Measurements from ENCODE around the gene RNF130. TPM values are rescaled to one million over a fixed set of nuclear protein-coding genes. Genes with fewer than 3 reads are reported as not detected.
A peak's percentile ranks its signal among the peaks of the same experiment; 100 is the strongest.

RNF130 gene
- total RNA-seq, 1 donor from 2014 or later: 103 TPM

- TF ChIP-seq POLR2A (IDR thresholded peaks at IDR 0.05): no peak
- no peak for TF ChIP-seq POLR2AphosphoS5 (IDR thresholded peaks at IDR 0.05; ENCODE audit: insufficient read depth in 1 of 2, low read depth in 1 of 2)
- TF ChIP-seq CTCF (IDR thresholded peaks at IDR 0.05): no peak
- Histone ChIP-seq H3K9me3 (no peaks in the 10 kb centered on the region), H3K36me3 (no peaks in the 10 kb centered on the region), H3K4me1 (no peaks in the 10 kb centered on the region), H3K27ac (no peak overlapping the region), H3K27me3 (no peaks in the 10 kb centered on the region), H3K4me3 (no peak overlapping the region)
- DNase-seq (ENCODE audit: extremely low spot score in 2 of 2): no peak
- intact Hi-C loops (cut with DNase I): no loop called here
Measured at GRCh38 chr5:180077594-180078284, 6.2 kb upstream of the RNF130 start.

- no peak overlapping the region for H3K27ac ChIP-seq
- DNase-seq (ENCODE audit: extremely low spot score in 2 of 2): no peak
- H3K36me3 ChIP-seq: no peaks in the 10 kb centered on the region
- H3K27me3 ChIP-seq: no peaks in the 10 kb centered on the region
- TF ChIP-seq POLR2A (IDR thresholded peaks at IDR 0.05) (no peak), CTCF (IDR thresholded peaks at IDR 0.05) (no peak), POLR2AphosphoS5 (IDR thresholded peaks at IDR 0.05; ENCODE audit: insufficient read depth in 1 of 2, low read depth in 1 of 2) (no peak)
- no peaks in the 10 kb centered on the region for H3K4me1 ChIP-seq
- H3K9me3 ChIP-seq: no peaks in the 10 kb centered on the region
- intact Hi-C loops (cut with DNase I): no loop called here
- H3K4me3 ChIP-seq: no peak overlapping the region
Measured at GRCh38 chr5:180075703-180076102, 4.1 kb upstream of the RNF130 start.

DNA sequence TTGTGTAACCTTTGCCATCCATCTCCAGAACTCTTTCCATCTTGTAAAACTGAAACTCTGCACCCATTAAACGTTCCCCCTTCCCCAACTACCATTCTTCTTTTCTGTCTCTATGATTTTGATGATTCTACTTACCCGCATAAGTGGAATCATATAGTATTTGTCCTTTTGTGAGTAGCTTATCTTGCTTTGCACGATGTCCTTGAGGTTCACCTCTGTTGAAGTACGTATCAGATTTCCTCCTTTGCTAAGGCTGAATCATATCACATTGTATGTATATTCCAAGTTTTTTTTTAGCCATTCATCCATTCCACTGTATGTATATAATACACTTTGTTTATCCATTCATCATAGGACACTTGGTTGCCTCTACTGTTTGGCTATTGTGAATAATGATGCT, 2.9 kb upstream of the RNF130 start:
- H3K36me3 ChIP-seq: no peaks in the 10 kb centered on the region
- H3K27ac ChIP-seq: no peak overlapping the region
- H3K27me3 ChIP-seq: no peaks in the 10 kb centered on the region
- peaks cover 10% of the 10 kb centered on the region for H3K4me1 ChIP-seq
- no peak for DNase-seq (ENCODE audit: extremely low spot score in 2 of 2)
- no peak overlapping the region for H3K4me3 ChIP-seq
- TF ChIP-seq POLR2A (IDR thresholded peaks at IDR 0.05): no peak
- TF ChIP-seq POLR2AphosphoS5 (IDR thresholded peaks at IDR 0.05; ENCODE audit: insufficient read depth in 1 of 2, low read depth in 1 of 2): no peak
- no peak for TF ChIP-seq CTCF (IDR thresholded peaks at IDR 0.05)
- H3K9me3 ChIP-seq: no peaks in the 10 kb centered on the region
- intact Hi-C loops (cut with DNase I): no loop called here

DNA sequence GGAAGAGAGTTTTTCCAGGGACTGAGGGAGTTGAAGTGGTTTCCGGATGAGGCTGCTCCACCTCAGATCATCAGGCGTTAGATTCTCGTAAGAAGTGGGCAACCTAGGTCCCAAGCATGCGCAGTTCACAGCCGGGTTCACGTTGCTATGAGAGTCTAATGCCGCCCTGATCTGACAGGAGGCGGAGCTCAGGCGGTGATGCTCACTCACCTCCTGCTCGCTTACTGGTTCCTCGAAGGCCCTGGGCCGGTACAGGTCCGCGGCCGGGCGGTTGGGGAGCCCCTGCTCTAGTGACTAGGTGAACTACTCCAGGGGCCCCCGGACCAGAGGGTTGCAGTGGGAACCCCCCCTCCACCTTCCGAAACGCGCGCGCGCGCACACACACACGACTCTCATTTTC, 997 bp upstream of the RNF130 start:
- no peaks in the 10 kb centered on the region for H3K36me3 ChIP-seq

More for the DNA sequence above, 997 bp upstream of the RNF130 start:
- Histone ChIP-seq H3K4me3 (no peak overlapping the region), H3K27me3 (no peaks in the 10 kb centered on the region), H3K27ac (peak overlapping the region; percentile 96), H3K4me1 (peaks cover 27% of the 10 kb centered on the region), H3K9me3 (no peaks in the 10 kb centered on the region)
- TF ChIP-seq CTCF (IDR thresholded peaks at IDR 0.05) (no peak), POLR2AphosphoS5 (IDR thresholded peaks at IDR 0.05; ENCODE audit: insufficient read depth in 1 of 2, low read depth in 1 of 2) (no peak), POLR2A (IDR thresholded peaks at IDR 0.05) (no peak)
- DNase-seq (ENCODE audit: extremely low spot score in 2 of 2): no peak
- intact Hi-C loops (cut with DNase I): no loop called here

Data from vagina (tissue), 2 donors.